Measurements from ENCODE around the gene MGAM2. TPM values are rescaled to one million over a fixed set of nuclear protein-coding genes. Genes with fewer than 3 reads are reported as not detected.
"Not testable (repeated sequence)": the region's sequence is repeated elsewhere in the genome, so short reads cannot be mapped to it uniquely, and the experiment has no call there.

The MGAM2 gene
- total RNA-seq, 1 donor, result not detected

- H3K4me3 ChIP-seq (ENCODE audit: low read depth, low read length), result no peak overlapping the region
- no peak for TF ChIP-seq CTCF (IDR thresholded peaks at IDR 0.05; ENCODE audit: insufficient read depth, low read length)
- peak; percentile 20 for DNase-seq (ENCODE audit: low read depth)
Observed at GRCh38 chr7:142088022-142088714, 23.4 kb upstream of the MGAM2 start.

GRCh38 chr7:142089035-142089434, 22.5 kb upstream of the MGAM2 start:
- DNase-seq (ENCODE audit: low read depth), result no peak
- no peak overlapping the region for H3K4me3 ChIP-seq (ENCODE audit: low read depth, low read length)
- TF ChIP-seq CTCF (IDR thresholded peaks at IDR 0.05; ENCODE audit: insufficient read depth, low read length), result no peak

DNA sequence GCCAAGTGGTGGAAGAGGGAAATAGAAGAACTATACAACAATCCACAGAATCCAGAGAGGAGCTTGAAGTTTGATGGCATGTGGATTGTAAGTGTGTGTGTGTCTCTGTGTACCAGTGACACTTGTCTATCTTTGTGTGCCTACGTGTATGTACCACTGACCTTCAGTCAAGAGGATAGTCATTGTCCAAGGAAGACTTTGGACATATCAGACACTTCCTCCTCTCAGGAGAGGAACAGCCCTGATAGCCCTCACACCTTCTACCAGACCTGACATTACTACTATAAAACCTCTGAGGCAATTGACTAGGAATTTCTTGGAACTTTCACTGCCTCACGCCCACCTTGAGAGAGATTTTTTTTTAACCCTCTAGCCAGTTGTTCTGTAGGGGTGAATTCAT, 19.6 kb upstream of the MGAM2 start:
- TF ChIP-seq CTCF (IDR thresholded peaks at IDR 0.05; ENCODE audit: insufficient read depth, low read length), result no peak

GRCh38 chr7:142094861-142095260, 16.7 kb upstream of the MGAM2 start:
- DNase-seq (ENCODE audit: low read depth), result no peak
- TF ChIP-seq CTCF (IDR thresholded peaks at IDR 0.05; ENCODE audit: insufficient read depth, low read length), result no peak
- H3K4me3 ChIP-seq (ENCODE audit: low read depth, low read length), result no peak overlapping the region

More for the DNA sequence above, 19.6 kb upstream of the MGAM2 start:
- H3K4me3 ChIP-seq (ENCODE audit: low read depth, low read length), result no peak overlapping the region
- DNase-seq (ENCODE audit: low read depth), result no peak

- DNase-seq (ENCODE audit: low read depth), result no peak
- no peak for TF ChIP-seq CTCF (IDR thresholded peaks at IDR 0.05; ENCODE audit: insufficient read depth, low read length)
- no peak overlapping the region for H3K4me3 ChIP-seq (ENCODE audit: low read depth, low read length)
Observed at GRCh38 chr7:142097571-142097970, 13.9 kb upstream of the MGAM2 start.

DNA sequence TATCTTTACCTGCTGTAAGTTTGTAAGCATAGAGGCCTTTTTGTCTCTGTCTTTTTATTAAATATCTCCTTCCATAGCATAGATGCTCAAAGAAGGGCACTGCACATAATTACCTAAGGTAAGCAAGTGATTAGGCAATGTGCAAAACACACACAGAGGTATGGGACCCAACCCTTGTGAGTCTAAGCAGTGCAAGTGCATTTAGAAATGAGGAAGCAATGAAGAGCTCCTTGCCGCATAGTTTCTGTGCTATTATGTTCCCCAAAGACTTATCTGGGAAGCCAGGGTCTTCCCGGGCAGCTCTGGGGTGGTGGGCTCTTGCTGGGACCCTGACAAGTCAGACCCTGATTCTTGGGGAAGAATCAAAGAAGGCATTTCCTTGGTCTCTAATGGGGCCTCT, 13.5 kb upstream of the MGAM2 start:
- DNase-seq (ENCODE audit: low read depth), result no peak
- no peak for TF ChIP-seq CTCF (IDR thresholded peaks at IDR 0.05; ENCODE audit: insufficient read depth, low read length)
- no peak overlapping the region for H3K4me3 ChIP-seq (ENCODE audit: low read depth, low read length)

GRCh38 chr7:142099347-142099746, 12.2 kb upstream of the MGAM2 start:
- H3K4me3 ChIP-seq (ENCODE audit: low read depth, low read length); DNase-seq (ENCODE audit: low read depth): not testable (repeated sequence)

Measured in fibroblast of the aortic adventitia (primary cell).